HCT116 (cell line): Measurements from ENCODE around the gene LUZP2. TPM values are rescaled to one million over a fixed set of nuclear protein-coding genes. Genes with fewer than 3 reads are reported as not detected.

Experiments
- ATAC-seq: fragments of 200-7000 bp; cut with Tn5 transposase; 2 replicates; pipeline ENCODE4 v1.9.1; 2020; ENCODE audit warnings: mild to moderate bottlenecking, moderate library complexity
- BruUV-seq: library from RNA; stranded (reverse); fragments of 400-500 nt; replicated peaks from 2 replicates; lab custom pipeline; 2021; lab: Mats Ljungman, UMichigan
- CTCF ChIA-PET: fragments of 300-600 bp; sonication (Branson Sonifier 250); formaldehyde crosslinking; loops from one replicate; lab custom pipeline; 2021; ENCODE audit warnings: antibody characterized with exemption; lab: Charles Lee
- POLR2A ChIA-PET: fragments of 300-600, 350-600 bp; sonication (Branson Sonifier 250); formaldehyde crosslinking; loops from one replicate; lab custom pipeline; 2021; ENCODE audit warnings: antibody characterized with exemption; lab: Charles Lee
- RAD21 ChIA-PET, 2 experiments: fragments of 300-600 bp; sonication (Branson Sonifier 250); formaldehyde crosslinking; loops; one replicate each; lab custom pipeline; 2023; ENCODE audit warnings: low total read pairs in 2 of 2; ENCODE audit not compliant: uncharacterized antibody in 2 of 2, unreplicated experiment in 2 of 2, low non-redundant PET in 1 of 2; lab: Charles Lee
- DNase-seq: peaks from one replicate; pipeline ENCODE4 v3.0.0-alpha.2; 2010; ENCODE audit warnings: low read depth, low spot score
- H2AFZ ChIP-seq: fragments of 200-600 bp; shearing (Covaris generic), sonication (generic); 2 replicates; pipeline ENCODE4 v1.6.1; 2017; ENCODE audit warnings: low read depth, mixed run types, mixed read lengths, antibody characterized with exemption, low read length; ENCODE audit not compliant: poor library complexity, severe bottlenecking
- H3K27ac ChIP-seq: 2 replicates; pipeline ENCODE4 v1.5.1; 2012; ENCODE audit warnings: low read depth, low read length
- H3K27me3 ChIP-seq: fragments of 200-600 bp; sonication (generic); 2 replicates; pipeline ENCODE4 v1.6.1; 2016; ENCODE audit warnings: mixed run types, low read length, mixed read lengths; ENCODE audit not compliant: insufficient read depth
- H3K36me3 ChIP-seq, 2 experiments: fragments of 200-500 bp in 1 of 2; fragments of 200-600 bp in 1 of 2; sonication (Bioruptor generic) in 1 of 2; sonication (generic) in 1 of 2; 2 replicates each; pipeline versions ENCODE4 v1.5.1 to v1.6.1; 2014 to 2016; ENCODE audit warnings: low read length in 2 of 2, inconsistent platforms in 1 of 2, mixed read lengths in 1 of 2, mixed run types in 1 of 2; ENCODE audit not compliant: insufficient read depth in 2 of 2, control insufficient read depth in 1 of 2
- H3K4me1 ChIP-seq, 2 experiments: fragments of 200-600 bp in 1 of 2; sonication (generic) in 1 of 2; 2 replicates each; pipeline versions ENCODE4 v1.5.1 to v1.6.1; 2012 to 2017; ENCODE audit warnings: low read length in 2 of 2, inconsistent platforms in 1 of 2, mild to moderate bottlenecking in 1 of 2, mixed read lengths in 1 of 2, mixed run types in 1 of 2, moderate library complexity in 1 of 2; ENCODE audit not compliant: insufficient read depth in 2 of 2, control insufficient read depth in 1 of 2
- H3K4me2 ChIP-seq: fragments of 200-600 bp; sonication (generic); 2 replicates; pipeline ENCODE4 v1.6.1; 2017; ENCODE audit warnings: mixed run types, low read length, mixed read lengths
- H3K4me3 ChIP-seq, 2 experiments: fragments of 200-600 bp in 1 of 2; sonication (generic) in 1 of 2; replicated peaks in 1 of 2; 2 replicates each; pipeline ENCODE4 v1.5.1; 2011 to 2016; ENCODE audit warnings: low read length in 2 of 2, control low read depth in 1 of 2, low read depth in 1 of 2, mild to moderate bottlenecking in 1 of 2, mixed read lengths in 1 of 2, mixed run types in 1 of 2
- H3K79me2 ChIP-seq: fragments of 200-600 bp; sonication (generic); 2 replicates; pipeline ENCODE4 v1.6.1; 2017; ENCODE audit warnings: mild to moderate bottlenecking, mixed run types, low read length, moderate library complexity, mixed read lengths; ENCODE audit not compliant: insufficient read depth
- H3K9ac ChIP-seq: fragments of 200-600 bp; sonication (generic); 2 replicates; pipeline ENCODE4 v1.6.1; 2016; ENCODE audit warnings: low read length, mixed read lengths
- H3K9me2 ChIP-seq: fragments of 200-600 bp; sonication (generic), shearing (Covaris generic); 2 replicates; pipeline ENCODE4 v1.6.1; 2017; ENCODE audit warnings: mixed run types, mild to moderate bottlenecking, moderate library complexity; ENCODE audit not compliant: insufficient read depth
- H3K9me3 ChIP-seq, 2 experiments: fragments of 200-500 bp in 1 of 2; fragments of 200-600 bp in 1 of 2; sonication (Bioruptor generic) in 1 of 2; sonication (generic) in 1 of 2; 2 replicates each; pipeline ENCODE4 v1.6.1; 2014 to 2017; ENCODE audit warnings: low read length in 2 of 2, mixed read lengths in 2 of 2, inconsistent platforms in 1 of 2, low read depth in 1 of 2, mild to moderate bottlenecking in 1 of 2, mixed run types in 1 of 2, moderate library complexity in 1 of 2; ENCODE audit not compliant: control insufficient read depth in 1 of 2, insufficient read depth in 1 of 2
- H4K20me1 ChIP-seq: fragments of 200-600 bp; sonication (generic), shearing (Covaris generic); 2 replicates; pipeline ENCODE4 v1.6.1; 2017; ENCODE audit warnings: mixed run types, mild to moderate bottlenecking, moderate library complexity; ENCODE audit not compliant: insufficient read depth
- CBX3 ChIP-seq: IDR thresholded peaks from 2 replicates; pipeline ENCODE4 v1.6.1; 2012; ENCODE audit warnings: low read depth
- CEBPB ChIP-seq: IDR thresholded peaks from 2 replicates; pipeline ENCODE4 v1.6.1; 2012; ENCODE audit warnings: low read depth
- EGR1 ChIP-seq: IDR thresholded peaks from 2 replicates; pipeline ENCODE4 v1.6.1; 2012; ENCODE audit warnings: low read depth
- ELF1 ChIP-seq: IDR thresholded peaks from 2 replicates; pipeline ENCODE4 v1.6.1; 2012; ENCODE audit warnings: low read depth, borderline replicate concordance
- EZH2 ChIP-seq: fragments of 200-600 bp; sonication (generic); IDR thresholded peaks from 2 replicates; pipeline ENCODE4 v1.6.1; 2017; ENCODE audit warnings: antibody characterized with exemption, mixed run types
- JUND ChIP-seq: IDR thresholded peaks from 2 replicates; pipeline ENCODE4 v1.6.1; 2012
- POLR2A ChIP-seq: IDR thresholded peaks from 2 replicates; pipeline ENCODE4 v1.7.0; 2011; ENCODE audit warnings: borderline replicate concordance; ENCODE audit not compliant: insufficient read depth, insufficient read length; ENCODE audit errors: extremely low read depth
- POLR2AphosphoS5 ChIP-seq: IDR thresholded peaks from 2 replicates; pipeline ENCODE4 v1.6.1; 2011; ENCODE audit warnings: mild to moderate bottlenecking, low read depth, low read length, moderate library complexity
- RAD21 ChIP-seq: IDR thresholded peaks from 2 replicates; pipeline ENCODE4 v1.6.1; 2012; ENCODE audit warnings: low read depth, mild to moderate bottlenecking
- REST ChIP-seq: IDR thresholded peaks from 2 replicates; pipeline ENCODE4 v1.6.1; 2012; ENCODE audit warnings: low read depth
- SIN3A ChIP-seq: IDR thresholded peaks from 2 replicates; pipeline ENCODE4 v1.6.1; 2012; ENCODE audit warnings: low read depth
- SP1 ChIP-seq: IDR thresholded peaks from 2 replicates; pipeline ENCODE4 v1.6.1; 2012; ENCODE audit warnings: low read depth
- SRF ChIP-seq: IDR thresholded peaks from 2 replicates; pipeline ENCODE4 v1.6.1; 2012; ENCODE audit warnings: low read depth
- TCF7L2 ChIP-seq: IDR thresholded peaks from 2 replicates; pipeline ENCODE4 v1.7.0; 2011; ENCODE audit warnings: borderline replicate concordance, inconsistent platforms; ENCODE audit not compliant: insufficient read depth, insufficient read length; ENCODE audit errors: extremely low read depth
- YY1 ChIP-seq: IDR thresholded peaks from 2 replicates; pipeline ENCODE4 v1.6.1; 2011; ENCODE audit warnings: low read length, low read depth, moderate library complexity, mild to moderate bottlenecking; ENCODE audit not compliant: insufficient replicate concordance; ENCODE audit errors: extremely low read depth
- ZFX ChIP-seq: fragments of 450-650 bp; IDR thresholded peaks from 2 replicates; pipeline ENCODE4 v1.6.1; 2017
- ZNF274 ChIP-seq: fragments of 200-500 bp; sonication (Bioruptor generic); IDR thresholded peaks from 2 replicates; pipeline ENCODE4 v1.6.1; 2014; ENCODE audit warnings: mild to moderate bottlenecking, low read depth, low read length, inconsistent platforms
- intact Hi-C: fragments of 100-400 bp; cut with micrococcal nuclease; formaldehyde crosslinking; loops from 2 replicates; pipeline ENCODE4 v1.10.0; 2022
- total RNA-seq: library from RNA; stranded (reverse); gene quantifications from one replicate; pipeline ENCODE4 v1.2.1, GENCODE V29; 2021; ENCODE audit not compliant: unreplicated experiment

LUZP2 gene
- total RNA-seq, 1 experiment from 2014 or later = not detected

GRCh38 chr11:24861440-24861839, 364.6 kb downstream of the LUZP2 start (continued):
- TF ChIP-seq REST = no peak
- no peak for TF ChIP-seq ZNF274
- TF ChIP-seq ZFX = no peak
- no peak for TF ChIP-seq YY1
- TF ChIP-seq POLR2A = no peak
- TF ChIP-seq TCF7L2 = no peak
- TF ChIP-seq CEBPB = no peak
- no peak for TF ChIP-seq JUND
- TF ChIP-seq ELF1 = no peak
- TF ChIP-seq, all 23 proteins: peak for 0

- ChIA-PET RAD21 (no interaction called here), CTCF (no interaction called here), POLR2A (no interaction called here)
- H3K79me2 ChIP-seq = no peaks in the 10 kb centered on the region
- no peak overlapping the region for H2AFZ ChIP-seq
- intact Hi-C loops = no loop called here
- BruUV-seq = no TSS peak
- no peak overlapping the region for H3K4me2 ChIP-seq
- no peaks in the 10 kb centered on the region for H4K20me1 ChIP-seq
- no peaks in the 10 kb centered on the region for H3K36me3 ChIP-seq
- no peaks in the 10 kb centered on the region for H3K9me2 ChIP-seq
- no peak overlapping the region for H3K9ac ChIP-seq
- H3K27me3 ChIP-seq = no peaks in the 10 kb centered on the region
- no peak overlapping the region for H3K27ac ChIP-seq
- H3K4me3 ChIP-seq = no peak overlapping the region
- no peaks in the 10 kb centered on the region for H3K4me1 ChIP-seq
- DNase-seq (no peak), ATAC-seq (no peak)
- peaks cover 7 to 23% of the 10 kb centered on the region in 2 experiments; a peak in 2 of 4 replicates for H3K9me3 ChIP-seq
- TF ChIP-seq TCF7L2 (no peak), ZNF274 (no peak), CBX3 (no peak), EZH2 (no peak), RAD21 (no peak), EGR1 (no peak), SRF (no peak), POLR2A (no peak), POLR2AphosphoS5 (no peak), JUND (no peak), REST (no peak), YY1 (no peak), ELF1 (no peak), SP1 (no peak), SIN3A (no peak)
These were observed 369.9 kb downstream of the LUZP2 start for GRCh38 chr11:24866743-24867142.
